SK-N-SH (cell line): ENCODE data around the gene RGS14. TPM values are rescaled to one million over a fixed set of nuclear protein-coding genes. Genes with fewer than 3 reads are reported as not detected.

ENCODE experiments used
- CTCF ChIA-PET: fragments of 300-600, 350-600 bp; formaldehyde crosslinking; extraction: SDS; loops from one replicate; lab custom pipeline; 2021; lab: Yijun Ruan, JAX
- POLR2A ChIA-PET: fragments of 350-600 bp; sonication (Branson Sonifier 250); formaldehyde crosslinking; extraction: SDS; loops from one replicate; lab custom pipeline; 2020; ENCODE audit warnings: antibody characterized with exemption, inconsistent platforms; lab: Yijun Ruan, JAX
- DNase-seq: peaks from one replicate; pipeline ENCODE4 v3.0.0; 2012
- H2AFZ ChIP-seq: fragments of 200-600 bp; sonication (generic); 2 replicates; pipeline ENCODE4 v1.8.1; 2016; ENCODE audit warnings: antibody characterized with exemption, mild to moderate bottlenecking, low read depth
- H3F3A ChIP-seq: fragments of 200-600 bp; sonication (generic); replicated peaks from 2 replicates; pipeline ENCODE3; 2016; ENCODE audit warnings: antibody characterized with exemption, mild to moderate bottlenecking; ENCODE audit not compliant: insufficient read depth
- H3K27ac ChIP-seq, 2 experiments: fragments of 200-500 bp in 1 of 2; fragments of 200-600 bp in 1 of 2; sonication (Bioruptor generic) in 1 of 2; sonication (generic), shearing (Covaris generic) in 1 of 2; 2 replicates each; pipeline versions ENCODE4 v1.5.1 to v1.6.1; 2014 to 2016; ENCODE audit warnings: low read depth in 2 of 2, inconsistent platforms in 1 of 2, low read length in 1 of 2, mild to moderate bottlenecking in 1 of 2, mixed read lengths in 1 of 2
- H3K27me3 ChIP-seq: fragments of 200-600 bp; sonication (generic), shearing (Covaris generic); 2 replicates; pipeline ENCODE4 v1.6.1; 2016; ENCODE audit warnings: mixed run types; ENCODE audit not compliant: insufficient read depth
- H3K36me3 ChIP-seq, 2 experiments: fragments of 200-500 bp in 1 of 2; fragments of 200-600 bp in 1 of 2; sonication (Bioruptor generic) in 1 of 2; sonication (generic) in 1 of 2; replicated peaks in 1 of 2; 2 replicates each; pipeline versions ENCODE3 to v1.5.1; 2014 to 2016; ENCODE audit warnings: low read length in 1 of 2, mild to moderate bottlenecking in 1 of 2; ENCODE audit not compliant: insufficient read depth in 2 of 2, control insufficient read depth in 1 of 2
- H3K4me1 ChIP-seq, 2 experiments: fragments of 200-500 bp in 1 of 2; fragments of 200-600 bp in 1 of 2; sonication (Bioruptor generic) in 1 of 2; sonication (generic), shearing (Covaris generic) in 1 of 2; 2 replicates each; pipeline versions ENCODE4 v1.5.1 to v1.6.1; 2014 to 2016; ENCODE audit warnings: low read depth in 1 of 2, low read length in 1 of 2, mixed run types in 1 of 2; ENCODE audit not compliant: insufficient read depth in 2 of 2, control insufficient read depth in 1 of 2
- H3K4me2 ChIP-seq: fragments of 200-600 bp; sonication (generic), shearing (Covaris generic); 2 replicates; pipeline ENCODE4 v1.6.1; 2017; ENCODE audit warnings: mixed run types
- H3K4me3 ChIP-seq, 2 experiments: fragments of 200-500 bp in 1 of 2; fragments of 200-600 bp in 1 of 2; sonication (Bioruptor generic) in 1 of 2; sonication (generic), shearing (Covaris generic) in 1 of 2; 2 replicates each; pipeline versions ENCODE4 v1.5.1 to v1.8.1; 2014 to 2016; ENCODE audit warnings: low read depth in 2 of 2, inconsistent platforms in 1 of 2, low read length in 1 of 2, mild to moderate bottlenecking in 1 of 2, mixed read lengths in 1 of 2, moderate library complexity in 1 of 2
- H3K79me2 ChIP-seq: fragments of 200-600 bp; sonication (generic); 2 replicates; pipeline ENCODE4 v1.8.1; 2017; ENCODE audit warnings: mild to moderate bottlenecking; ENCODE audit not compliant: insufficient read depth
- H3K9ac ChIP-seq: fragments of 200-600 bp; sonication (generic); 2 replicates; pipeline ENCODE4 v1.6.1; 2017; ENCODE audit warnings: mixed run types
- H3K9me2 ChIP-seq: fragments of 200-600 bp; sonication (generic); 2 replicates; pipeline ENCODE4 v1.6.1; 2017; ENCODE audit warnings: mixed run types
- H3K9me3 ChIP-seq: fragments of 200-600 bp; sonication (generic); 2 replicates; pipeline ENCODE4 v1.6.1; 2017; ENCODE audit warnings: mixed run types, mild to moderate bottlenecking, moderate library complexity
- H4K20me1 ChIP-seq: fragments of 200-600 bp; sonication (generic); 2 replicates; pipeline ENCODE4 v1.6.1; 2017; ENCODE audit warnings: mild to moderate bottlenecking, mixed run types; ENCODE audit not compliant: insufficient read depth
- CHD2 ChIP-seq: fragments of 150-350 bp; IDR thresholded peaks from 2 replicates; pipeline ENCODE4 v1.6.1; 2018; ENCODE audit warnings: low read length; ENCODE audit not compliant: partially characterized antibody
- ELF1 ChIP-seq: IDR thresholded peaks from 2 replicates; pipeline ENCODE4 v1.4.0; 2012
- EP300 ChIP-seq, 2 experiments: IDR thresholded peaks; 2 replicates each; pipeline versions ENCODE4 v1.4.0 to v1.6.1; 2012; ENCODE audit warnings: borderline replicate concordance in 1 of 2, low read depth in 1 of 2, low read length in 1 of 2
- FOXM1 ChIP-seq: IDR thresholded peaks from 2 replicates; pipeline ENCODE4 v1.4.0; 2012; ENCODE audit warnings: low read depth, mild to moderate bottlenecking
- GABPA ChIP-seq: IDR thresholded peaks from 2 replicates; pipeline ENCODE4 v1.4.0; 2012; ENCODE audit warnings: low read depth, mild to moderate bottlenecking
- JUND ChIP-seq: IDR thresholded peaks from 2 replicates; pipeline ENCODE4 v1.4.0; 2012
- POLR2AphosphoS5 ChIP-seq: IDR thresholded peaks from 2 replicates; pipeline ENCODE4 v1.6.1; 2012; ENCODE audit warnings: low read depth, low read length
- RAD21 ChIP-seq: IDR thresholded peaks from 2 replicates; pipeline ENCODE4 v1.6.1; 2012; ENCODE audit warnings: mild to moderate bottlenecking, low read length
- RCOR1 ChIP-seq: fragments of 150-350 bp; IDR thresholded peaks from 2 replicates; pipeline ENCODE4 v1.6.1; 2017; ENCODE audit warnings: antibody characterized with exemption, low read length
- SMC3 ChIP-seq: IDR thresholded peaks from 2 replicates; pipeline ENCODE4 v1.6.1; 2012; ENCODE audit warnings: low read depth, low read length, improper control_type of control experiment
- TAF1 ChIP-seq: IDR thresholded peaks from 2 replicates; pipeline ENCODE4 v1.6.1; 2012; ENCODE audit warnings: low read depth, mild to moderate bottlenecking, low read length, moderate library complexity, borderline replicate concordance
- WGBS: methylation state at CpG from one replicate; pipeline ENCODE4 v1.1.6; 2017; ENCODE audit warnings: low lambda C conversion rate; 5-methylcytosine and 5-hydroxymethylcytosine counted together
- polyA plus RNA-seq, 3 experiments: library from polyadenylated mRNA; depleted of rRNA; stranded (reverse); fragments of >200 nt; gene quantifications; 2 replicates each; pipeline ENCODE4 v1.2.3, GENCODE V29; 2012
- TF ChIP-seq, protein P1 (sequence below): IDR thresholded peaks from 2 replicates; pipeline ENCODE4 v1.4.0; 2012; ENCODE audit warnings: low read depth, borderline replicate concordance

RGS14 gene
- polyA plus RNA-seq, 1 of the 3 experiments (the other 2 are of a cell fraction): 26.5 TPM

DNA sequence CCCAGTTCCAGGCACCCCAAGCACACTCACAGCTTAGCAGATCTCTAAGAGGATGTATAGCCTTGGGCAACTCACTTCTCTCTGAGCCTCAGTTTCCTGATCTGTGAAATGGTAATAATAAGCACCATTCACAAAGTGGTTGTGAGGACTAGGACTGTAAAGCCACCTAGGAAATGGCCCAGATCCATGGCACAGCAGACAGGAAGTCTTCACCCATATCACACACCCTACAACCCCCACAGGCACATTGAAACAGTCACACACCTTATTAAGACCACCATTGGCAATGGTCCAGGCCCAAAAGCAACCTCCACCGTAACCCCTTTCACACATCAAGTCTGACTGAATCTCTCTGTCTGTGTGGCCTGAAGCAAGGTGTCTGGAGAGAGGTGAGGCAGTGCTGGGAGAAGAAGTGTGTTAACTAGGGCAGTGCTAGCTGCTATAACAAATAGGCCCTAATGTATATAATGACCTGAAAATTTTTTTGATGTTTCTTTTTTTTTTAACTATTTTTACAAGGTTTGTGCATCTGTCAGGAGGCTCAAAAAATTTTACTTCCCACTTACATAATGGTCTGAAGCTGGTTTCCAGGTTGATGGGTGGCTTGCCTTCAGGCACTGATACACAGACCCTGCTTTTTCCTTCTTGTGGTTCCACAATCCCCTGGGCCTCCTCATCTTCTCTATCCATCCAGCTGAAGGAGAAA, 2.4 kb upstream of the RGS14 start:
- TF ChIP-seq JUND (no peak), SMC3 (no peak)
- ChIA-PET POLR2A (no interaction called here), CTCF (interaction anchor here (1.1 to 3.3 kb wide), 4 partner anchors 11 to 38 kb away, joined by 3 to 14 read pairs (median 6); no protein-coding TSS in a partner anchor)
- H3K9me3 ChIP-seq: no peaks in the 10 kb centered on the region
- no peaks in the 10 kb centered on the region for H3F3A ChIP-seq
- no peak overlapping the region for H3K27ac ChIP-seq
- peaks cover 12% of the 10 kb centered on the region for H3K79me2 ChIP-seq
- no peak overlapping the region for H3K4me2 ChIP-seq
- no peak overlapping the region for H3K4me3 ChIP-seq
- no peaks in the 10 kb centered on the region for H3K9me2 ChIP-seq
- no peaks in the 10 kb centered on the region for H3K27me3 ChIP-seq
- 47% methylated on average over 1 of the region's 1 CpG for WGBS
- H3K36me3 ChIP-seq: no peaks in the 10 kb centered on the region
- no peak overlapping the region for H2AFZ ChIP-seq
- no peaks in the 10 kb centered on the region for H4K20me1 ChIP-seq
- no peak overlapping the region for H3K9ac ChIP-seq
- peaks cover 0 to 17% of the 10 kb centered on the region in 2 experiments; a peak in 2 of 4 replicates for H3K4me1 ChIP-seq
- no peak for DNase-seq

DNA sequence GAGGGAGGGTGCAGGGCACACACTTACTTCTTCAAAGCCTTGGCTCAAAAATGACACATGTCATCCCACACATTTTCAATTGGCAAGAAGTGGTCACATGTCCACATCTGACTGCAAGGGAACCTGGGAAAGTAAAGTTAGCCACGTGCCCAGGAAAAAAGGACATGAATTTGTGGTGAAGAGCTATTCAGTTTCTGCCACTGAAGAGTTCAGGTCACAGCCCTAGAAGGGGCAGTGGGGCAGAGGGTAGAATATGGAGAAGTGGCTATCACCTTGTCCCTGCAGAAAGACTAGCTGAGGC, 1.9 kb upstream of the RGS14 start:
- no peaks in the 10 kb centered on the region for H4K20me1 ChIP-seq
- CTCF ChIA-PET: interaction anchor here (1.4 to 3.3 kb wide), 3 partner anchors 11 to 38 kb away, joined by 5 to 14 read pairs (median 7); no protein-coding TSS in a partner anchor

DNA sequence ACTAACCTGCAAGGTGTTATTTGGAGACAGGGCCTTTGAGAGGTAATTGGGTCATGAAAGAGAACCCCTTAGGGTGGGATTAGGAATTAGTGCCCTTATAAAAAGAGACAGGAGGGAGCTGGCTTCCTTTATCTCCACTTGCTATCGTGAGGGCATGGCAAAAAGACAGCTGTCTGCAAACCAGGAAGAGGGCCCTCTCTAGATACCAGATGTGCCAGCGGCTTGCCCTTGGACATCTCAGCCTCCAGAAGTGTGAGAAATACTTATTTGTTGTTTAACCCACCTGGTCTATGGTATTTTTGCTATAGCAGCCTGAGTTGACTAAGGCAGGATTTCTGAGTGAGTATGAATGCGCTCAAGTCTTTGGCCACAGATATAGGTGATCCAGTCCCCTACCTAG, 978 bp upstream of the RGS14 start:
- DNase-seq: no peak
- Histone ChIP-seq H3K79me2 (no peaks in the 10 kb centered on the region), H2AFZ (no peak overlapping the region), H3K9ac (no peak overlapping the region), H3K36me3 (no peaks in the 10 kb centered on the region), H3K27ac (no peak overlapping the region), H4K20me1 (no peaks in the 10 kb centered on the region), H3K9me2 (no peaks in the 10 kb centered on the region), H3K4me1 (peaks cover 0 to 10% of the 10 kb centered on the region in 2 experiments; a peak in 1 of 4 replicates), H3K4me3 (no peak overlapping the region), H3F3A (no peaks in the 10 kb centered on the region), H3K27me3 (no peaks in the 10 kb centered on the region), H3K4me2 (no peak overlapping the region), H3K9me3 (no peaks in the 10 kb centered on the region)
- 72% methylated on average over 3 of the region's 3 CpGs for WGBS
- POLR2A ChIA-PET: no interaction called here
- CTCF ChIA-PET: interaction anchor here (1.4 to 3.3 kb wide), 3 partner anchors 10 to 39 kb away, joined by 5 to 14 read pairs (median 7); no protein-coding TSS in a partner anchor
- TF ChIP-seq RCOR1 (no peak), RAD21 (no peak), POLR2AphosphoS5 (no peak), ELF1 (no peak), CHD2 (no peak), FOXM1 (no peak), EP300 (IDR thresholded peaks at IDR 0.05; ENCODE audit: borderline replicate concordance in 1 of 2, low read depth in 1 of 2, low read length in 1 of 2) (no peak), GABPA (no peak)

More for the DNA sequence above, 1.9 kb upstream of the RGS14 start:
- no peaks in the 10 kb centered on the region for H3K27me3 ChIP-seq
- POLR2A ChIA-PET: no interaction called here
- no peak overlapping the region for H2AFZ ChIP-seq
- H3K4me3 ChIP-seq: no peak overlapping the region
- H3K79me2 ChIP-seq: peaks cover 7% of the 10 kb centered on the region
- TF ChIP-seq TAF1: no peak
- TF ChIP-seq, protein P1, sequence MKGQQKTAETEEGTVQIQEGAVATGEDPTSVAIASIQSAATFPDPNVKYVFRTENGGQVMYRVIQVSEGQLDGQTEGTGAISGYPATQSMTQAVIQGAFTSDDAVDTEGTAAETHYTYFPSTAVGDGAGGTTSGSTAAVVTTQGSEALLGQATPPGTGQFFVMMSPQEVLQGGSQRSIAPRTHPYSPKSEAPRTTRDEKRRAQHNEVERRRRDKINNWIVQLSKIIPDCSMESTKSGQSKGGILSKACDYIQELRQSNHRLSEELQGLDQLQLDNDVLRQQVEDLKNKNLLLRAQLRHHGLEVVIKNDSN: peak; percentile 27; the same call in 1 of the 2 replicates
- WGBS: 4% methylated on average over 1 of the region's 1 CpG
- H3K9ac ChIP-seq: no peak overlapping the region
- H3K4me1 ChIP-seq: peaks cover 0 to 12% of the 10 kb centered on the region in 2 experiments; a peak in 1 of 4 replicates
- no peak overlapping the region for H3K4me2 ChIP-seq
- no peak for DNase-seq
- H3K36me3 ChIP-seq: no peaks in the 10 kb centered on the region
- no peak overlapping the region for H3K27ac ChIP-seq
- H3K9me3 ChIP-seq: no peaks in the 10 kb centered on the region
- H3K9me2 ChIP-seq: no peaks in the 10 kb centered on the region
- no peaks in the 10 kb centered on the region for H3F3A ChIP-seq
